ENCODE results near the gene MEX3A.

DNA sequence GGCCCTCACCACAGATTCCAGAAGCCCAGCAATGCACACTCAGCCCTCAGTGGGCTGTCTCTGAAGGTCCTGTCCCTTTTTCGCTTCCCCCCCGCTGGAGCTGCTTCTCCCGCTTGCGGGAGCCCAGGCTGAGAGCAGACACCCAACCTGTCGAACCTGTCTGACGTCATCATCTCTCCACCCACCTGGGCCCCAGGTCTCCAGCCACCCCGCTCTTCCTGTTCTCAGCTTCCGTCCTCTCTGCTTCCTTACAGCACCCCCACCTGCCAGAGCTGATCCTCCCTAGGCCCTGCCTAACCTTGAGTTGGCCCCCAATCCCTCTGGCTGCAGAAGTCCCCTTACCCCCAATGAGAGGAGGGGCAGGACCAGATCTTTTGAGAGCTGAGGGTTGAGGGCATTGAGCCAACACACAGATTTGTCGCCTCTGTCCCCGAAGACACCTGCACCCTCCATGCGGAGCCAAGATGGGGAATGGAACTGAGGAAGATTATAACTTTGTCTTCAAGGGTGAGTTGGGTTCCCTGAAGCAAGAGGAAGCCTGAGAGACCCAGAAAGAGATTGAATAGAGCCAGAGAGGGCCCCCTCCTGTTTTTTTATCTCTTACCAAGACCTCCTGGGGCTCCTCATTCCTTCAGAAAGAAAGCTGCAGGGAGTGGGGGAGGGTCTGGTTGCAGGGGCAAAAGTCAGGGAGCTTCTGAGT is 21.2 kb downstream of the MEX3A start, which contains the start of gene RAB25:
- no peak for TF ChIP-seq TARDBP (IDR thresholded peaks at IDR 0.05)
- no peak for TF ChIP-seq SP1 (IDR thresholded peaks at IDR 0.05)
- no peak for TF ChIP-seq CTBP1 (IDR thresholded peaks at IDR 0.05; ENCODE audit: borderline replicate concordance)
- no peak for TF ChIP-seq FOXM1 (IDR thresholded peaks at IDR 0.05; ENCODE audit: borderline replicate concordance)
- TF ChIP-seq FOXA1 (IDR thresholded peaks at IDR 0.05), result no peak
- no peak for TF ChIP-seq L3MBTL2 (conservative IDR thresholded peaks at IDR 0.05)
- no peak for TF ChIP-seq NFRKB (IDR thresholded peaks at IDR 0.05)
- no peak for TF ChIP-seq SUZ12 (IDR thresholded peaks at IDR 0.05)
- no peak for TF ChIP-seq FOXK2 (IDR thresholded peaks at IDR 0.05)
- TF ChIP-seq ARNT (IDR thresholded peaks at IDR 0.05), result no peak
- no peak for TF ChIP-seq BHLHE40 (IDR thresholded peaks at IDR 0.05; ENCODE audit: borderline replicate concordance)
- TF ChIP-seq ELF4 (IDR thresholded peaks at IDR 0.05), result no peak
